NCI-H146 treated with DMSO at 0.1 percent for 48 hours (cell line): Measurements from ENCODE around the gene CAP2.

Experiments
- DNase-seq: peaks from one replicate; lab custom pipeline; 2025; ENCODE audit not compliant: unreplicated experiment; lab: John Stamatoyannopoulos, UW

Gene CAP2

DNA sequence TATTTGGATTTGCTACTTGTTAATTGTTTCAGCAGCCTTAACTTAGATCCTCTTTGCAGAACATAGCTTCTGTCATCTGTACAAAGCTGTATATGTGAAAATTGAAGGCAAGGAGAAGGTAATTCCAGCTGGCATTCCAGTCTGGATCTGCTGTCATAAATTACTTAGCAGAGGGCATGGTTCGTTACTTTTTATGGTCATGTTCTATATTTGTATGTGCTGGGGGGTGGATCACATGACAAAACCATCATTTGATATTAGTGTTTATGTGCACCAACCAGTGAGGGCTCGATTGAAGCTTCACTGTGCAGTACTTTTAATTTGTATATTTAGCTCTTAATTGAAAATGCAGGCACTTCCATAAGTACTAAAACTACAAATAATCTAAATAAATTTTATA is 80.2 kb downstream of the CAP2 start:
- peak; percentile 52 for DNase-seq

DNA sequence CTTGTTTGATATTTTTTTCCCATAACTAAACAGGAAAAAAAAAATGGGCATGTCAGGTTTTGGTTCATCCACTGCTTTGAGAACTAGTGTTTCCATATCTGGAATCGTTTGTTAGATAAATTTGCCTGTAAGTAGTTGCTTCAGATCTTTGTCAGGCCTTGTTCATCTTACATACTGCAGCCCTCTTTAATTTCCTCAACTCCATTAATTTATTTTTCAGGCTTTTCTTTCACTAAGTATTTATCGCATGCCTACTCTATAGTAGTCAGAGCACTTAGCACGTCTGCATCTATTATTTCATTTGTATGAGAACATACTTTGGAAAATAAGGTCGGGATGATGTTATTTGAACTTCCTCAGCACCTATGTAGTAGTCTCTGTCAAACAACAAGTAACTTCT is 80.9 kb downstream of the CAP2 start:
- DNase-seq, result no peak

DNA sequence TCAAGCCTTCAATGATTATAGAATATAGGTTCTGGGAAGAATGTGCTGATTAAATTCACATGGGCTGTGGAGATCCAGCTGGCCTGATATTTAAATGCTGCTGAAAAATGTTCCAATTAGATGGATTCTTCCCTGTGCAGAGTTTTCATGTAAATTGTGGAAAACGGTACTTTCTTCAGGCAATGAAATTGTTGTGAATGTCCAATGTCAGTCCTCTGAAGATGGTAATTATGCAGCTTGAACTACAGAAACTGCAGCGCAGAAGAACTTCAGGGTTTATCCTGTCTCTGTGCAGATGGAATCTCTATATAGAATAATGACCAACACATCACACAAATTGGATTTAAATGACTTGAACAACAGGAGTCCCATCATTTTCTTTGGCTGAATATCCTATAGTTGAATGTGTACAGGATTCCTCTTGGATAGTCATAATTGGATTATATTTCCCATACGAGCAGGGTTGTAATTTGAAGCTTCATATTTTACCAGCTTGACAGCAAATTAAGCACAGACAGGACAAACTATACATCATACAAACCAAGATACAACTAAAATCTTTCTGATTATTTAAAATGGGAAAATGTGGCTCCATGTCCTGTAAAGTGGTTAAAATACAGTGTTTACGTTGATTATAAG is 82.3 kb downstream of the CAP2 start:
- DNase-seq, result no peak

DNA sequence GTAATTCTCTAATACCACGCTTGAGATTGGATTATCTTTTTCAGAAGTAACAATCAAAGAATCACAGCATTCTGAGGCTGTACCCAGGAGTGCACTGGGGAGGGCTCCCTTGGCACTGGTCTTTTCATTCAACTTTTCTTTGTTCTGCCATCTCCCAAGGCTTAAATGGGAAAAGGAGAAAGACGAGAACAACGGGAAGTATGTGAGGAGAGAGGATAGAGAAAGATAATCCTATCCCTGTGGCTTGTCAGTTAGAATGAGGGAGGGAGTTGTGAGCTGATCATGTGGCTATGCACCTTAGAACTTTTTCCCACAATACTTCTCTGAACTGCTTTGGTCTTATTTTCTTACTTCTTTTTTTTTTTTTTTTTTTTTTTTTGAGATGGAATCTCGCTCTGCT is 83.1 kb downstream of the CAP2 start:
- DNase-seq, result no peak

DNA sequence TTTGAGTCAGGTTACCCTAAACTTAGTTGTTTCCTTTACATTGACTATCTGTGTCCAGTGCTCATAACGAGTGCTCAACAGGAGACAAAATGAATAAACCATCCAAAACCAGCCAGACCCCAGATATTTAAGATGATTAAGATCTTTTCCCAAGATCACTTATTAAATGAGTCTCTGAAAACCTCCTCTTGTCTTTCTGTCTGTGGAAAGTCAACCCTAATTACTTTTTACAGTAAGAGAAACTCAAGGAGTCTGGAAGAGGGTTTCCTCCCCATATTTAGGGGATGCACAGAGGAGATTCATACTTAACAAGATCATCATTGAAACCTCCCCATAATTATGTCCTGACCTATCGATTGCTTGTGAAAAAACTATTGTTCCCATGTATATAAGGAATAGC is 84.0 kb downstream of the CAP2 start:
- no peak for DNase-seq

DNA sequence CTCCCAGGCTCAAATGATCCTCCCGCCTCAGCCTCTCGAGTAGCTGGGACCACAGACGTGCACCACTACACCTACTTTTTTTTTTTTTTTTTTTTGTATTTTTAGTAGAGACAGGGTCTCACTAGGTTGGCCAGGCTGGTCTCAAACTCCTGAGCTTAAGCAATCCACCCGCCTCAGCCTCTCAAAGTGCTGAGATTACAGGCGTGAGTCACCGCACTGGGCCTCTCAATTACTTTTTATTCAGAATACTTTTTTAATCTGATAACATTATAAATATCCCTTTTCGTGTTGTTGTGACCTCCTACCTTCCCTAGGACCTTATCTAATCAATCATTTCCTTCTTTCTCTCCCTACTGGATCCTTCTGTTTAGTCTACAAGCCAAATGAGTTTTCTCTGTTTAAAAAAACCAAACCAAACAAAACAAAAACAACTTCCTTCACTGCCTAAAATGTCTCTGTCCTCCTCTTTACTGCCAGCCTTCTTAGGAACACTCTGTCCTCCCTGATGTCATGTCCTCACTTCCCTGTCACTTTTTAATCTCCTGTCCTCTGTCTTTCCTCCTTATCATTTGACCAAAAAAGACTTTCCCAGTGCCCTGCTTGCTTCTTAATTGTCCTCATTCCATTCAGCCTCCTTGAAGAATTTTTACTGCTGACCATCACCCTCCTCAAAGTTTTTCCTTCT is 85.0 kb downstream of the CAP2 start:
- no peak for DNase-seq

DNA sequence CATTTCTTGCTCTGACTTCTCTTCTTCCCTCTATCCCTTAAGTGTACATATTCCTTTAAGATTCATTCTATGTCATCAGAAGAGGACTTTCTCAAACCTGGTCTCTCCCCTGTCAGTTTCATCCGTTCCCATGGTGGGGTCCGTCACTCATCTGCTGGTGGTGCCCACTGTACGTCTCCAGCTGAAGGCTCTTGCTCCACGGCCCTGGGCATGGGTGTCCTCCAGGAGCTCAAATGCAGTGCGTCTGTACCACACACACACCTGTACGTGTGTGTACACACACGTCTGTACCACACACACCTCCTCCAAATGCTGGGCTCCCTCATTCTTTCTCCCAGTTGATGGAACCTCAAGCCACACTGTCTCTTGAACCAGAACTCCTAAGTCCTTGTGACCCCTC is 85.6 kb downstream of the CAP2 start:
- no peak for DNase-seq

DNA sequence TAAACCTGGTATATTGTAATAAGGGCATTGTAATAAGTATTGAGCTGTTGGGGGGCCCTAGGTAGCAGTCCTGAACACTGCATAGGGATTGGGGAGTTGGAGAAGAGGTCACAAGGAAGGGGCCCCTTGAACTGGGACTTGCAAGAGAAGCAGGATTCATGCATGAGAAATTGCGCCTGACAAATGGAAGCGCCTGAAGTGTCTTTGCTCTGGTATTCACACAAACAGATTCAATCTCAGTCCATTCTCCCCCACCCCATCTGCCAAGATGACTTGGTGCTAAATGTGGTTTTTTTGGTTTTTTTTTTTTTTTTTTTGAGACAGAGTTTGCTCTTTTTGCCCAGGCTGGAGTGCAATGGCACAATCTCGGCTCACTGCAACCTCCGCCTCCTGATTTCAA is 87.1 kb downstream of the CAP2 start:
- DNase-seq, result no peak

DNA sequence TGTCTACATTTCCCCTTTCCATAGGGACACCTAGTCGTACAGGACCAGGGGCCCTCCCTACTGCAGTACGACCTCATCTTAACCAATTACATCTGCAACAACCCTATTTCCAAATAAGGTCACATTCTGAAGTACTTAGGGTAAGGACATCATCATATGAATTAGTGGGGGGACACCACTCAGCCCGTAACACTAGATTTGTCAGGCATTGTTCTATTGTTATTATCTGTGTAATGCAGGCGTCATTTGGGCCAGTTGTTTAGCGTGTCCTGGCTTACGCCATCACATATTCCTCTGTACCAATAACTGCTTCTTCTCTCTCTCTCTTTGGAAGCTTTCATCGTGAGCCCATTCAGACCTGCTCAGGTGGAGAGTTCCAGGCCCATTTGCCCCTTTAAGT is 89.3 kb downstream of the CAP2 start:
- peak; percentile 11 for DNase-seq

DNA sequence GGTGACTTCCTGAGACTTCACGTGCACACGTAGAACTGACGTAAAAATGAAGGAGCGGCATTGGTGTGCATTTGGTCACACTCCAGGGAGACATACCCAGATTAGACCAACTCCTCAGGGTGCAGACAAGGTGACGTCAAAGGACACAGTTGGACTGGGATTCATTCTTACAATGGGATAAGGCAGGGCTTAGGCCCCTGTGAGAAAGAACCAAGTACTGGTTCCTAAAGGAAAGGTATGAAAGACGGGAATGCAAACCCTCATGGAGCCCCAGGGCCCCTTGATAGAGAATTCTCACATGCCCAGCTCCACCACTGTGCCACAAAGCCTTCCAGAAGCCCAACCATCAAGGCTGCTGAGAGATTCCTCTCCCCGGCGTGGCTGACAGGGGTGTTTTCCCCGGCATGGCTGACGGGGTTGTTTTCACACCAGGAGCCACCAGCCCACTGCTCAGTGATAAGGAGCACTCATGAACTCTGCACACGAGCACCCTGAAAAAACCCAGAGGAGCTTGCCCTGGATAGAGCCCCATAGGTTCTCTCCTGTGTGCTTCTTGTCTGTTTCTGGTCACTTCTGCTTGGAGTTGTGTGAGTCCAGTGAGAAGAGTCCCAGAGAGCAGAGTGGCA is 90.1 kb downstream of the CAP2 start:
- no peak for DNase-seq

DNA sequence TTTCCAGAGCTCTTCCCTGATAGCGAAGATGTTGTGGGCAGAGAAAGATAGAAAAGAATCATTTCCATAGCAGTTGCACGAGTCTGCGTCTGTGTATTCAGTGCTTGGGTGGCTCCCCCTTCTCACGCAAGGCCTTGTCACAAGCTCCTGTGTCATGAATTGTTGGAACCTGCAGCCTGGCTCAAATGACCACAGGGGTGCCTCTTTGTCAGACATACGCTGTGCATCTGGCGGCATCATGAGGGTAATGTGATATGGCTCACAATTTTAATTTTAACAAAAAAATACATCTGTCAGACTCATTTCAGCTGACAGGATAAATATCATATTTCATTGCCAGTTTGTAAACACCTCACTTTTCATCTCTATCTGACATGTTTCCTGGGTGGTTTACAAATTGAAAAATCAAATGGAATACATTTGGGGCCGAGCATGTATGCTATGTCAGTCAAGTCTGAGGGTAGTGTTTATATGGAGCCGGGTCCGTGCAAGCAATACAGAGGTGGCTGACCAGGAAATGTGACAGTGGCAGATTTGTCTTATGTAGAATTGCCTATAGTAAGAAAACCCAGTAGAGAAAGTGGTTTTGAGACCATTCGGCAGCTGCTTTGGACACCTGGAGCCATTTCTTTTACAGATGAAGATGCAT is 90.9 kb downstream of the CAP2 start:
- DNase-seq, result peak; percentile 87

DNA sequence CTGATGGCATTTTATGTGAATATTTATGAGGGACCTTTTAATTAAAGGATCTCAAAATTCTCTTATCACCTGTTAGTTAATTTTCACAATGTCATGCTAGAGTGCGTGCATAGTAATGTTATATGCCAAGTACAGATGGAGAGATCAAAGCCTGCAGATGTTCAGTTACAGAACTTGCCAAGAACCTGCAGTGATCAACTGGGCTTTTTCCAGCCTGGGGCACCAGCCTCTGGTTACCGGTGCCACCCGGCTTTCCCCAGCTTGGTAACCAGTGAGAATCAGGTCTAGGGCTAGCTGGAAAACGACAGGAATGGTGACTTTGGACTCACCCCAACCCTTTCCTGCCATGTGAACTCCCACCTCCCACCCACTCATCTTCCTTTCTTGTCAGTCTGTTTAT is 91.8 kb downstream of the CAP2 start:
- DNase-seq, result no peak

DNA sequence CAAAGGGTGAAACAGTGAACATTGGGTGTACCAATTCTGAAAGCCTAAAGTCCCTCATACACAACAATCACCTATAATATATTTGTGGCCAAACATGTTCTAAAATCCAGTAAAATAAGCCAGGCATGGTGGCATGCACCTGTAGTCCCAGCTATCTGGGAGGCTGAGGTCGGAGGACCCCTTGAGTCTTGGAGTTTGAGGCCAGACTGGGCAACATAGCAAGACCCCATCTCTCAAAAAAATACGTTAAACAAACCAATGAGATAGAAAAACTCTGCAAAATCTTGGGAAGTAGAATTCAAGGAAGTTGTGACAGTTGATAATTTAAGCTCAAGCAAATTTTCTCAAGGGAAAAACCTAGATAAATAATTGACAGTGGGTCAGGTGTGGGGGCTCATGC is 92.6 kb downstream of the CAP2 start:
- DNase-seq, result no peak

DNA sequence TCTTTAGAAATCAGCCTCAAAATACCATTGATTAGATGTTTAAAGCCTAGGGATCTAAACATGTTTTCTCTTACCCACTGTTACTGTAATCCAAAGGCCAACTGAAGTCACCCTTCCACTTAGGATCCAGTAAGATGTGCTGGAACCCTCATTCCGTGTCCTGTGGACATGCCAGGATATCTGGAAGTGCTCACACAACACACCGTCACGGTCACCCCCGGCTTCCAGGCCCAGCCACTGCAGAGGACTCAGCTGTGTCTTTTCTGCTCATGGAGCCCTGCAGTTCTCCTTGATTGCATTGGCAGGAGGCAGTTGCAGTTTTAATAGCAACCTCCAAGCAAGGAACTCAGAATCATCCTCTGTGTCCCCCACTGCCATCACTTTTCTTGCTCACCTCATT is 93.3 kb downstream of the CAP2 start:
- DNase-seq, result no peak

DNA sequence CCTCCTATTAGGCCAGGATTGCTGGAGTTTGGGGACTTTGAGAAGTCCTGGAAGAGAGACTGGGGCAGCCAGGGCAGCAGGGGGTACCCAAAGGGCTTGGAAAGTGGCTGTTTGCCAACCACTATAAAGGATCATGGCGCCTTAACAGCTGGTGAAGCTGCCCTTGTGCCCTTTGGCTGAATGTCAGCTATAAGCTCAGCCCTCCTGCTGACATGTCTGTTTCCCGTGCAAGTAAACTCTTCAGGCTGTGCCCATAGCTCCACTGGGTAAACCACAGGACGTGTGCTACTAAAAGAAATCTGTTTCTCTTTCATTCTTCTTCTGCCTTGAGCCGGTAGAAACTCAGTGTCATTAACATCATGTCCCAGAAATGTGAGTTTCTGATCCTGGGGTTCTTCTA is 97.3 kb downstream of the CAP2 start:
- peak; percentile 44 for DNase-seq

DNA sequence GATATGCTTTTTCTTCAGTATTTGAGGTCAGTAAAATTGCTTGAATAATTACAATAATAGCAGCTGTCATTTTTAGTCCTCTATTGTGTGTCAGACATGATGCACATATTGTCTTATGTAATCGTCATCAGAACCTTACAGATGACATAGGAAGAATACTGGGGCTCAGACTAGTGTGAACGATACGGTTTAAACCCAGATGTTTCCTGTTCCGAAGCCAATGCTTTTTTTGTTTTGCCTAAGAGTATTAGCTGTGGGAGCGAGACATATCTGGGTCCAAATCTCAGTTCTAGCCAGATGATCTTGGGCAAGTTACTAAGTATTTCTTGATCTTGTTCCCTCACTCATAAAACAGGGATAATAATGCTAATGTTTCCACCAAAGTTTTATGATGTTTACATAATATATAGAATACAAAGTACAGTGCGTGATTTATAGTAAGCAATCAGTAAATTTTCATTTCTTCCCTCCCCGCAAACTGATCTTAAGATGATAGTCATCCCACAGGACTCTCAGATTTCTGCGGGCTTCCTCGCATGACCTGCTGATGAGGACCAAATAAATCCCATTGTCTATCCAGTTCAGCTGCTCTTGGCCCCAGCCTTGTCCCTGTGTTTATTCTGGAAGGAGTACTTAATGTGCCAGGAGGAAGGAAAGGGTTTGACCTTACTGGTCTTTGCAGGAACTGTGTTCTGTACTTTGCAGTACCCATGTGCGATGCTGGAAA is 98.2 kb downstream of the CAP2 start:
- no peak for DNase-seq

DNA sequence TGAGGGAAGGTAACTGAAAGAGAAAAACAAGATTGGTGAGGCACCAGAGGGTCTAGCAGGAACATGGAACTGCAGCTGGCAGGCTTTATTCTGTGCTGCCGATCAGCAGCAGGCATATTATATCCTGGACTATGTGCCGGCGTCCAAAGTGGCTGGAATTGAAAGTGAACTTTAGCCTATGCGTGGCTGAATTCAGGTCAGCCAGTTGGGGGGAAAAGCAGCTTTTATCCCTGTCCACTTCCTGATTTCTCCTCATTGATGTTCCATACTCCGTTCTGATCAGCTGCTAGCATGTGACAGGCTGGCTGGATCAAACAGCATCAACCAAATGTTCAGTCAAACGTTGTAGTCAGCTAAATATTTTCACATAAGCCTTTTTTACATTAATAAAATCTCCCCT is 99.0 kb downstream of the CAP2 start:
- no peak for DNase-seq

DNA sequence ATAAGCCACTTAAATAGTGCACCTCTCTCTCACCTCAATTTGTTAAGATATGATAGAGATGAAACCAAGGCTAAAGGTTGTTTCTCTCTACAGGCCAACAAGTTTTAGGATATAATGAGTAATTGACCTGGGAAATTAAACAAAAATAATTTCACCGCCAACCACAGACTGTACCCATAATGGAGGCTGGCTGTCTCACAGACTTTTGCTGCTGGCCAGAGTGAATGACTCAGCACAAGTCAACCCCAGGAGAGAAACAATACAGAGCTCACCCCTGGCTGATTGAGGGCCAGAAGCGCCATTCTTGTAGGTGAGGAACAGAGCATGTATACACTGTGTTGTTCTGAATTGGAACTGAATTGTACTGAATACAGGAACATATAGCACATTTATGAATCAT is 99.9 kb downstream of the CAP2 start:
- no peak for DNase-seq

DNA sequence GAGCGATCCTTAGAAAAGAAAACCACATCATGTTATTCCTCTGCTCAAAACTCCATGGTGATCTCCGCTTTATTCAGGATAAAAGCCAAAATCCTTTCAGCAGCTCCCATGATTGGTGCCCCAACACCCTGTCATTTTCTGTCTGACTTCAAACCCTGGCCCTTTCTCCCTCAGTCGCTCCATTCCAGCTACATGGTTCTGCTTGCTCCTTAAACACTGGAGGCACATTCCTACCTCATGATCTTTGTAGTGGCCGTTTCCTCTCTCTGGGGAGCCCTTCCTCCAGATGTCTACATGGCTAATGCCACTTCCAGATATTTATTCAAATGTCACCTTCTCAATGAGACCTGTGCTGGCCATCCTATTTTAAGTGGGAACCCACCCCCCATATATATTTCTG is 100.8 kb downstream of the CAP2 start:
- no peak for DNase-seq

DNA sequence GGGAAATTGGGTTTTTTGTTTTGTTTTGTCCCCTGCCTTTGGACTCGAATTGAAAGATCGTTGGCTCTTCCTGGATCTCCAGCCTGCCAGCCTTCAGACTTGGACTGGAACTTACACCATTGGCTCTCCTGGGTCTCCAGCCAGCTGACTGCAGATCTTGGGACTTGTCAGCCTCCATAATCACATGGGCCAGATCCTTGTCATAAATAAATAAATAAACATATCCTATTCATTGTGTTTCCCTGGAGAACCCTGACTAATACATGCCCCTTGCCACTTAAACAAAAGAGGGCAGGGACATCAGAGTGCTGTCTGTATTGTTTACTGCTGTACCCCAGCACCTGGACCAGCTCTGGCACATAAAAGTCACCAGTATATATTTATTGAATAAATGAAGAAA is 101.5 kb downstream of the CAP2 start:
- DNase-seq, result no peak

DNA sequence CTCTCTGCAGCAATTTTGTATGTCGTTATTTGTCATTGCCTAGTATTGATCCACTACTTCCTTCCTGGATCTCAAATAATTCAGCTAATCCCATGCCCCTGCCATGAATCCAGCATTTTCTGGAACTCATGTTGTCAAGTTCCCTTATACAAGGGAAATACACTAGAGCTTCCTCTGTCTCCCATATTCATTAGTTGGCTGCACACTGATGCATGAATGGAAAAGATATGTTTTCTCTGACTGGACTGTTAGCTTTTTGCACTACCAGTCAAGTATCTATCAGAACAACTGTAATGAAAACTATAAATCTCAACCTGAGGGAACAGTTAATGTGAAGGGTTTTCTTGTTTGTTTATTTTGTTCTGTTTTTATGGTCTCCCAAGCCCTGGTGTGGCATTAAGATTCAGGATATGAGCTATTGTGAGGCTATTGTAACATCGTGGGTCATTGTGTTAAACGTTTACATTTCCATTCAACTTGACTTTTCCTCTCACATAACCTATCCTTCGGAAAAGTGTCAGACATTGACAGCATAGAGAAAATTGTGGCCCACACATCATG is 104.2 kb downstream of the CAP2 start:
- DNase-seq, result no peak
